Activated naive CD8-positive, alpha-beta T cell treated with anti-CD3 and anti-CD28 coated beads, Interleukin-2, amount 10 ng/mL, durations not matched to agents 7 days and 5 days (primary cell): Measurements from ENCODE around the gene ICE2. TPM values are rescaled to one million over a fixed set of nuclear protein-coding genes. Genes with fewer than 3 reads are reported as not detected.
A peak's percentile ranks its signal among the peaks of the same experiment; 100 is the strongest.

Experiments
- ATAC-seq: fragments of 150-1000 bp; cut with Tn5 transposase; one replicate; pipeline ENCODE4 v1.10.0; 2021; ENCODE audit warnings: low read depth, moderate library complexity
- POLR2A ChIA-PET: fragments of 350-600 bp; sonication (Branson Sonifier 250); formaldehyde crosslinking; loops from one replicate; lab custom pipeline; 2021; ENCODE audit warnings: antibody characterized with exemption; lab: Charles Lee
- DNase-seq: peaks from one replicate; pipeline ENCODE4 v3.0.0; 2021
- H3K27ac Mint-ChIP-seq: one replicate; pipeline ENCODE4 v1.8.0; 2022; ENCODE audit warnings: mild to moderate bottlenecking, mixed read lengths
- H3K27me3 Mint-ChIP-seq: one replicate; pipeline ENCODE4 v1.8.0; 2022; ENCODE audit warnings: mild to moderate bottlenecking, moderate library complexity, mixed read lengths
- H3K36me3 Mint-ChIP-seq: one replicate; pipeline ENCODE4 v1.8.0; 2021; ENCODE audit warnings: mild to moderate bottlenecking, mixed read lengths
- H3K4me1 Mint-ChIP-seq: one replicate; pipeline ENCODE4 v1.8.0; 2021; ENCODE audit warnings: mixed read lengths
- H3K4me3 Mint-ChIP-seq: one replicate; pipeline ENCODE4 v1.8.0; 2022; ENCODE audit warnings: mild to moderate bottlenecking, moderate library complexity, mixed read lengths
- H3K9me3 Mint-ChIP-seq: one replicate; pipeline ENCODE4 v1.8.0; 2021; ENCODE audit warnings: mixed read lengths
- total RNA-seq, 2 experiments: library from RNA; stranded (reverse); gene quantifications; one replicate each; pipeline ENCODE4 v1.2.3, GENCODE V29; 2021

Gene ICE2
- total RNA-seq, 2 experiments from 2014 or later: 65.1 to 81.4 TPM

DNA sequence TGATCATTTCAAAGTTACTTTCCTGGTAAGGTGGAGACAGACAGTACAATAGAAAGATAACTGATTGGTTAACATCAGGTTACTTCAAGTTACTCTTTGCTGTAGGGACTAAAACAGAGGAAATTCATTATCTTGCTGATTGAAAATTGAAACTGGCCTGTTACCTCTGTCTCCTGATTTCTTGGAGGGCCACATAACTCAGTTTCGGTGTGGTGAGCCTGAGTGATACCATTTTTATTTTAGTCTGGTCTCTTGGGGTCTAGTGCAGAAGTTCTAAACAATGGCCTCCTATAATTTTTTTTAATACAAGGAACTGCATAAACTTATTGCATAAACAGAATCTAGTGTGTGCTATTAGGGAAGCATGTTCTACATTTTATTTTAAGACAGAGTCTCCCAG lies 1.2 kb upstream of the ICE2 start:
- no peaks in the 10 kb centered on the region for H3K9me3 Mint-ChIP-seq
- DNase-seq (no peak), ATAC-seq (no peak)
- H3K4me1 Mint-ChIP-seq: peaks cover 39% of the 10 kb centered on the region
- no peaks in the 10 kb centered on the region for H3K27me3 Mint-ChIP-seq
- peak overlapping the region; percentile 99 for H3K27ac Mint-ChIP-seq
- H3K36me3 Mint-ChIP-seq: peaks cover 4% of the 10 kb centered on the region
- H3K4me3 Mint-ChIP-seq: peak overlapping the region; percentile 98
- POLR2A ChIA-PET: interaction anchor here (1.0 to 3.0 kb wide), 4 partner anchors 28 to 86 kb away, joined by 5 to 31 read pairs (median 5); partner anchors contain the start of gene ANXA2

- H3K9me3 Mint-ChIP-seq: no peaks in the 10 kb centered on the region
- DNase-seq (no peak), ATAC-seq (peak; percentile 20)
- H3K36me3 Mint-ChIP-seq: peaks cover 10% of the 10 kb centered on the region
- POLR2A ChIA-PET: interaction anchor here (0.6 to 3.0 kb wide), 6 partner anchors 15 to 365 kb away, joined by 3 to 31 read pairs (median 4); partner anchors contain the start of gene ANXA2
- peak overlapping the region; percentile 98 for H3K4me3 Mint-ChIP-seq
- H3K4me1 Mint-ChIP-seq: peaks cover 41% of the 10 kb centered on the region
- peak overlapping the region; percentile 99 for H3K27ac Mint-ChIP-seq
- no peaks in the 10 kb centered on the region for H3K27me3 Mint-ChIP-seq
These were observed 594 bp upstream of the ICE2 start for GRCh38 chr15:60479361-60480110.

GRCh38 chr15:60477916-60478565 lies 901 bp downstream of the ICE2 start:
- Mint-ChIP-seq H3K36me3 (peaks cover 11% of the 10 kb centered on the region), H3K27me3 (no peaks in the 10 kb centered on the region), H3K27ac (peak overlapping the region; percentile 99), H3K4me1 (peaks cover 42% of the 10 kb centered on the region), H3K9me3 (no peaks in the 10 kb centered on the region), H3K4me3 (peak overlapping the region; percentile 98)
- ATAC-seq: no peak
- DNase-seq: no peak
- POLR2A ChIA-PET: interaction anchor here (1.0 to 3.0 kb wide), 4 partner anchors 11 to 366 kb away, joined by 3 to 31 read pairs (median 4); partner anchors contain the start of gene ANXA2

DNA sequence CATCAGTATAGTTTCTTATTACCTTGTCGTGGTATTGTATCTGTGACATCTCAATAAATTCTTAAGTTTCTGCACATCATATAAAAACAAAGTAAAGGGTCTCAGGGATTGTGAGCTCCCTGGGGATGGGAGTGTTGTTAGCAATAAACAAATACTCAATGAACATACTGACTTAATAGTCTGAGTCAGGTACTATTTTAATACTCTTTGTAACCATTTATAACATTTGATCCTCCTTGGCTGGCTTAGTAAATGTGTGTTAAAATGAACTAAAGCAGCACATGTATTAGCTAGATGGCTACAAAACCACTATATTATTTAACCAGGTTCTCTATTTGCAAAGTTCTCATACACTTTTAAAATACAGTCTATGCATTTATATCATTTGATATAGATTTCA lies 1.8 kb downstream of the ICE2 start:
- no peak for ATAC-seq
- Mint-ChIP-seq H3K4me3 (peak overlapping the region; percentile 98), H3K27ac (no peak overlapping the region)

DNA sequence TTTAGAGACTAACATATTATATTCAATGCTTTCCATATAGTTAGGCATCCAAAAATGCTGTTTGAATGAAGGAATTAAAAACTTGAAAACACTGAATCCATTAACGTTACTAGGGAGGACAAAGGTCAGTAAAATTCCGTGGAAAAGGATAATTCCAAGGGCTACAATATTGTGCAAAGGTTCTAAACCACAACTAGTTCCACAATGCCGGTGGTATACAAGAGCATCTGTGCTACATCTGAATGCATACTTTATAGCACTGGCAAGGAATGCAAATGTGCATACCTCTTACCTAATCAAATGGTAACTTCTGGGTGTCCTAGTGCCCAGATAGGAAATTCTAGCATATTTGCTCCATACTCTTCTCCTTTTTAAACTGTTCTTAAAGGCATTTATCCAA lies 2.2 kb downstream of the ICE2 start:
- Mint-ChIP-seq H3K36me3 (peaks cover 16% of the 10 kb centered on the region), H3K4me3 (peak overlapping the region; percentile 20), H3K27ac (no peak overlapping the region), H3K9me3 (no peaks in the 10 kb centered on the region), H3K27me3 (no peaks in the 10 kb centered on the region), H3K4me1 (peaks cover 42% of the 10 kb centered on the region)
- ATAC-seq (no peak), DNase-seq (no peak)
- POLR2A ChIA-PET: no interaction called here

More for the DNA sequence above, 1.8 kb downstream of the ICE2 start:
- Mint-ChIP-seq H3K27me3 (no peaks in the 10 kb centered on the region), H3K4me1 (peaks cover 42% of the 10 kb centered on the region), H3K36me3 (peaks cover 16% of the 10 kb centered on the region), H3K9me3 (no peaks in the 10 kb centered on the region)
- POLR2A ChIA-PET: interaction anchor here (3.0 kb wide), 1 partner anchor 79 kb away, joined by 31 read pairs; the partner anchor contains the start of gene ANXA2
- DNase-seq: no peak

DNA sequence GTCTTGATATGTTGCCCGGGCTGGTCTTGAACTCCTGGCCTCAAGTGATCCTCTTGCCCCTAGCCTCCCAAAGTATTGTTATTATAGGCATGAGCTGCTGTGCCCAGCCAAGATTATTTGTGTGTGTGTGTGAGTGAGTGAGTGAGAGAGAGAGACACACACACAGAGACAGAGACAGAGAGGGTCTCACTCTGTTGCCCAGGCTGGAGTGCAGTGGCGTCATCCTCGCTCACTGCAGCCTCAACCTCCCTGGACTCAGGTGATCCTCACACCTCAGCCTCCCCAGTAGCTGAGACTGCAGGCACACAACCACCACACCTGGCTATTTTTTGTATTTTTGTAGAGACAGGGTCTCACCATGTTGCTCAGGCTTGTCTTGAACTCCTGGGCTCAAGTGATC lies 5.8 kb downstream of the ICE2 start:
- Mint-ChIP-seq H3K4me3 (no peak overlapping the region), H3K36me3 (peaks cover 31% of the 10 kb centered on the region), H3K4me1 (peaks cover 34% of the 10 kb centered on the region), H3K9me3 (no peaks in the 10 kb centered on the region), H3K27me3 (no peaks in the 10 kb centered on the region), H3K27ac (no peak overlapping the region)
- no peak for ATAC-seq
- POLR2A ChIA-PET: interaction anchor here (0.6 to 0.7 kb wide), 2 partner anchors 70 to 112 kb away, joined by 3 to 4 read pairs; no protein-coding TSS in a partner anchor
- no peak for DNase-seq

- no peak for ATAC-seq
- POLR2A ChIA-PET: no interaction called here
- H3K36me3 Mint-ChIP-seq: peaks cover 32% of the 10 kb centered on the region
These were observed 7.6 kb downstream of the ICE2 start for GRCh38 chr15:60471314-60471713.

GRCh38 chr15:60469893-60470641 lies 8.9 kb downstream of the ICE2 start:
- Mint-ChIP-seq H3K36me3 (peaks cover 31% of the 10 kb centered on the region), H3K4me1 (peaks cover 14% of the 10 kb centered on the region), H3K4me3 (no peak overlapping the region), H3K9me3 (no peaks in the 10 kb centered on the region), H3K27ac (no peak overlapping the region), H3K27me3 (no peaks in the 10 kb centered on the region)
- POLR2A ChIA-PET: no interaction called here
- no peak for ATAC-seq
- DNase-seq: no peak

More at GRCh38 chr15:60471314-60471713, 7.6 kb downstream of the ICE2 start:
- Mint-ChIP-seq H3K9me3 (no peaks in the 10 kb centered on the region), H3K27me3 (no peaks in the 10 kb centered on the region), H3K4me1 (peaks cover 18% of the 10 kb centered on the region), H3K4me3 (no peak overlapping the region), H3K27ac (no peak overlapping the region)
- DNase-seq: no peak

DNA sequence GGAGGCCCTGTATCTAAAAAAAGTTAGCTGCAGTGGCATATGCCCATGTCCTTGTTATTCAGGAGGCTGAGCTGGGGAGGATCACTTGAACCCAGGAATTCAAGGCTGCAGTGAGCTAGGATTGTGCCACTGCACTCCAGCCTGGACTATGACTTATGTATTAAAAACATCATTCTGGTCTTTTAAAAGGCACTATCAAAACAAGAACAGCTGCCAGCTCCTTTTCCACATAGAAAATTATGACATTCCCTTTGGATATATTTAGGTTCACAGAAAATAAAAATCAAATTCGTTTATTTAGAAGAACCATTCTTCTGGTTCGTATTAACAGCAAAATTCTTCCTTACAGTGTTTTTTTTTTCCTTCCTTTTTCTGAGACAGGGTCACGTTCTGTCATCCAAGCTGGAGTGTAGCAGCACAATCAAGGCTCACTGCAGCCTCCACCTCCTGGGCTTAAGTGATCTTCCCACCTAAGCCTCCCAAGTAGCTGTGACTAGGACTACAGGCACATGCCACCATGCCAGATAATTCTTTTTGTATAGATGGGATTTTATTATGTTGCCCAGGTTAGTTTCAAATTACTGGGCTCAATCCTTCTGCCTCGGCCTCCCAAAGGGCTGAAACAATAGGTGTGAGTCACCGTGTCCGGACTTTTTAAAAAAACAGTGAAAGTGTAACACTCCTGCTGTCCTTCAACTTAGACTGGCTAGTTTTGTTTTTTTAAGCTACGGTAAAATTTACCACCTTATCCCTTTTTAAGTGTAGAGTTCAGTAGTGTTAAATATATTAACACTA lies 13.9 kb downstream of the ICE2 start:
- H3K9me3 Mint-ChIP-seq: no peaks in the 10 kb centered on the region
- H3K27ac Mint-ChIP-seq: no peak overlapping the region
- POLR2A ChIA-PET: no interaction called here
- peaks cover 9% of the 10 kb centered on the region for H3K4me1 Mint-ChIP-seq
- no peaks in the 10 kb centered on the region for H3K27me3 Mint-ChIP-seq
- no peak for ATAC-seq
- DNase-seq: no peak
- H3K36me3 Mint-ChIP-seq: peaks cover 27% of the 10 kb centered on the region
- no peak overlapping the region for H3K4me3 Mint-ChIP-seq

DNA sequence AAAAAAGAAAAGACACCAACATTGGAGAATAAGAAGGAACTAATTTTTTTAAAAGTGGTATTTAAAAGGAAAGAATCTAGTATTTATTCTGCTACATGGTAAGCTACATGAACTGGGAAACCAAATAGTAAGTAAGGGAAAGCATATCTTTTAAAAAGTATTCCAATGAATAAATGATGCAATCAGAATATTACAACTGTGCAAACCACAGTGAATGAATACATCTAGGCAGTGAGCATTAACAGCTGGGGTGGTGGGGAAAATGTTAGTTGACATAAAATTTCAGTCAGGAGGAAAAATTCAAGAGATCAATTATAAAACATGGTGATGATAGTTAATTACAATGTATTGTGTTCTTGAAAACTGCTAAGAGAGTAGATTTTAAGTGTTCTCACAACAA lies 16.9 kb downstream of the ICE2 start:
- Mint-ChIP-seq H3K4me1 (peaks cover 6% of the 10 kb centered on the region), H3K27me3 (no peaks in the 10 kb centered on the region), H3K36me3 (peaks cover 14% of the 10 kb centered on the region), H3K4me3 (no peak overlapping the region), H3K9me3 (no peaks in the 10 kb centered on the region), H3K27ac (no peak overlapping the region)
- ATAC-seq (no peak), DNase-seq (no peak)
- POLR2A ChIA-PET: no interaction called here

GRCh38 chr15:60460931-60461330 lies 18.0 kb downstream of the ICE2 start:
- H3K36me3 Mint-ChIP-seq: peaks cover 15% of the 10 kb centered on the region

DNA sequence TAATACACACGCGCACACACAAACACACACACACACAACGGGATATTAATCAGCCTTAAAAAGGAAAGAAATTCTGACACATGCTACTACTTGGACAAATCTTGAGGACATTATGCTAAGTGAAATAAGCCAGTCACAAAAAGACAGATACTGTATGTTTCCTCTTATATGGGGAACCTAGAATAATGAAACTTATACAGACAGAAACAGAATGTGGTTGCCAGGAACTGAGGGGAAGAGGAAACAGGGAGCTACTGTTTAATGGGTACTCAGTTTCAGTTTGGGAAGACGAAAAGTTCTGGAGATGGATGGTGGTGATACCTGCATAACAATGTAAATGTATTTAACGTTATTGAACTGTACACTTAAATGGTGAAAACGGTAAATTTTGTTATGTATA lies 20.2 kb downstream of the ICE2 start:
- Mint-ChIP-seq H3K36me3 (peaks cover 10% of the 10 kb centered on the region), H3K4me1 (peaks cover 6% of the 10 kb centered on the region), H3K9me3 (no peaks in the 10 kb centered on the region), H3K27ac (no peak overlapping the region), H3K4me3 (no peak overlapping the region), H3K27me3 (no peaks in the 10 kb centered on the region)
- POLR2A ChIA-PET: no interaction called here
- DNase-seq (no peak), ATAC-seq (no peak)

More at GRCh38 chr15:60460931-60461330, 18.0 kb downstream of the ICE2 start:
- no peaks in the 10 kb centered on the region for H3K9me3 Mint-ChIP-seq
- DNase-seq (no peak), ATAC-seq (no peak)
- H3K27ac Mint-ChIP-seq: no peak overlapping the region
- H3K27me3 Mint-ChIP-seq: no peaks in the 10 kb centered on the region
- H3K4me3 Mint-ChIP-seq: no peak overlapping the region
- peaks cover 6% of the 10 kb centered on the region for H3K4me1 Mint-ChIP-seq
- POLR2A ChIA-PET: no interaction called here
